Camera-type eye (tissue), 1 donor: Measurements from ENCODE around the gene POM121L12. TPM values are rescaled to one million over a fixed set of nuclear protein-coding genes. Genes with fewer than 3 reads are reported as not detected.

Experiments used
- total RNA-seq: library from RNA; depleted of rRNA; stranded (reverse); fragments of >200 nt; gene quantifications from one replicate; pipeline ENCODE4 v1.2.3, GENCODE V29; 2014

Gene POM121L12
- not detected for total RNA-seq

GRCh38 chr7:53035499-53036412 is at the start of gene POM121L12:
POM121L12 (plus strand) TSS chr7:53035633; CDS start chr7:53035672, 39 bp downstream.

